HG03378 (cell line): Measurements from ENCODE around the gene PTPRM.
"Not testable (repeated sequence)": the region's sequence is repeated elsewhere in the genome, so short reads cannot be mapped to it uniquely, and the experiment has no call there.

Source experiments
- ATAC-seq: cut with Tn5 transposase; IDR thresholded peaks from one replicate; pipeline ENCODE4 v1.9.1; 2021; ENCODE audit warnings: mild to moderate bottlenecking, moderate library complexity; ENCODE audit not compliant: unreplicated experiment

PTPRM gene

GRCh38 chr18:7721532-7721931, 154.4 kb downstream of the PTPRM start:
- ATAC-seq = no peak

- no peak for ATAC-seq
Measured at GRCh38 chr18:7722955-7723354, 155.8 kb downstream of the PTPRM start.

DNA sequence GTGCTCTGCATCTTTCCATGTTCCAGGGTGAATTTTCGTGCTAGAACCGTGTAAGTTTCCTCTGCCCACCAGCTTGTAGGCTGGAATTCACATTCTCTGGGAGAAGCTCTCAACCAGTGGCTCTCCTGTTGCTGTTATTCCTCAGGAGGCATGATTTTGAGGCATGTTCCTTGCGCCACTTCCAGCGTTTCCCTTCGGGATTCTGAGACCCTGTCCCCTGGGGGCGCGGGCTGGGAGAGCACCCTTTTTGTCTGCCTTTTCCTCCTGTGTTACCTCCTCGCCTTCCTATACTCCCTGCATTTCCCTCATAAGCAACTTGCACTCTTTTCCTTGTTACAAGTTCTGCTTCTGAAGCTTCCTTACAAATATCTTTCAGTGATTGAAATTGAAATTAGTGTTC, 156.4 kb downstream of the PTPRM start:
- ATAC-seq = no peak

DNA sequence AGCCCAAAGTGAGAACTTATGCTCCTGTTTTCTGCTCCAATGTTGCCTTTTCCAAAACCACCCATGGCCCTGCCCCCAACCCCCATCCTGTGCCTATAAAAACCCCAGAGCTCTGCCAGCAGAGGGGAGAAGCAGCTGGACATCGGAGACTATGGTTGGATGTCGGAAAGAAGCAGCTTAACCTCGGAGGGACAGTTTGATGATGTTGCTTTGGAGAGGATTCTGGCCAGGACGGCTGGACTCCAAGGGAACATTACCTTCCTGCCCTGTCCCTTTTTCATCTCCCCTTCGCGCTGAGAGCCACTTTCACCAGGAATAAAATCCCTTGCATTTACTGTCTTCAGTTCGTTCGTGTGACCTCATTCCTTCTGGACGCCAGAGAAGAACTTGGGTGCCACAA, 158.4 kb downstream of the PTPRM start:
- ATAC-seq = no peak

- no peak for ATAC-seq
Measured at GRCh38 chr18:7725897-7726296, 158.8 kb downstream of the PTPRM start.

DNA sequence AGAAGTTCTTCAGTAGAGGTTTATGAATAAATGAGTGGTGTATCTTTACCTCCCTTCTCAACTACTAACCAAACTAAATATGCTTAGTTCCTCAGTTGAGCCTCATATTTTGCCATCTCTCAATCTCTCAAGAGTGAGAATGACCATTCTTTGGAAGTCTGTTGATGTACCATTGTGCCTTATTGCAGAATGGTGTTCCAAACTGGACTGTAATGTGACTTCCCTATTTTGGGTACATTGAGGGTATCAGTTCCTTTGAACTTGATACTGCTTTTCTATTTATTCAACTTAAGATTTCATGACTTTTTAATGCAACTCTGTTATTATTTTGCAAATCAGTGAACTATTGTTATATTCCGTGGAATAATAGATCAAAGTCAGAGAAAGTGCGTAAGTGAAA, 159.4 kb downstream of the PTPRM start:
- no peak for ATAC-seq

- no peak for ATAC-seq
Measured at GRCh38 chr18:7727361-7728076, 160.4 kb downstream of the PTPRM start.

- no peak for ATAC-seq
Measured at GRCh38 chr18:7728297-7728696, 161.2 kb downstream of the PTPRM start.

DNA sequence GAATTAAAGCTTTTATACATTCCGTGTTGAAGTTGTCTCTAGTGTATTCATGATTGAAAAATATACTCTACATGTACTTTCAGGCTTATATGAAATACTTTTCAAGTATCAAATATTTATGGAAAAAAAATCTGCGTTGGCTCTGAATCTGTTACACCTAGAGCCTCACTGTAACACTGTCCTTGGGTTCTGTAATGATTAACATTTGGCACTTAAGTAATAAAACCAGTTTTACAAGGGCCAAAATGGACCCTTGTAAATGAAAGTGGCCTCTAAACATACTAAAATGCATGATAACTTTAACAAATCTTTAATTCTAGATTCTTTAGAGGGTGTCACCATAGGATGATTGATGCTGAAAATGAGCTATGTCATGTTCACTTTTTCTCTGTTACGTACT, 162.8 kb downstream of the PTPRM start:
- ATAC-seq = no peak

- ATAC-seq = no peak
Measured at GRCh38 chr18:7730682-7731081, 163.6 kb downstream of the PTPRM start.

DNA sequence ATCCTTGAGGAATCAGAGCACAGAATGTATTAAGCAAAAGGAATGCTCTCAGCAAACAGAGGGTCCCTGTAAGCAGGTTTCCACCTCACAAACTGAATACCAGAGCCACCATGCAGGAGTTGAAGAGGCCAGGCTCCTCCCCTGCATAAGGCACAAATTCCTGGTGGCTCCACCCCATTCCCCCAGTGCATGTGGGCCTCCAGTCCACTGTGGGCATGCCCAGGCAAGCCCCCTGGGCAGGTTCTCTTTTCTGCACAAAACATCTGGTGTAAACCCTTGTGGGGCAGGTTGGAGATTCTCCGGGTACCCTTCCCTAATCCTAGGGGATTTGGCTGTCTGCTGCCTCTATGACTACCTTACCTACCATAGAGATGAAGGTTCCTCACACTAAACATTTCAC, 166.5 kb downstream of the PTPRM start:
- no peak for ATAC-seq

GRCh38 chr18:7735196-7735595, 168.1 kb downstream of the PTPRM start:
- no peak for ATAC-seq

DNA sequence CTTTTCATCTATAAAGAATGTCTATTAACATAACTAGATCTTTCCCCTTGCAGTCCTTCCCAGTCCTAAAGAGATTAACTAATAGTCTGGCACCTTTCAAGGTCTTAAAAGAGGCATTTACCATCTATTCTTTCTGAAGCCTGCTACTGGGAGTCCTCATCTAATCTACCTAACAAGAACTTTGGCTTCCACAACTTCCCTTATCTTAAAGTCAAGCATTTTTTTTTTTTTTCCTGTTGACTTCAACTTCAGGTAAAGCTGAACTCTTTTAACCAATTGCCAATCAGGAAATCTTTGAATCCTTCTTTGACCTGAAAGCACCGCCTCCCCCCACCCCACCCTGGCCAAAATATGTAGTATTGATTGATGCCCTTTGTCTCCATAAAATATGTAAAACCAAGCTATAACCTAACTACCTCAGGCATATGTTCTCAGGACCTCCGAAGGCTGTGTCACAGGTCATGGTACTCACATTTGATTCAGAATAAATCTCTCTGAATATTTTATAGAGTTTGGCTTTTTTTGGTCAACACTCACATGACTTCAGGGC, 168.6 kb downstream of the PTPRM start:
- no peak for ATAC-seq

DNA sequence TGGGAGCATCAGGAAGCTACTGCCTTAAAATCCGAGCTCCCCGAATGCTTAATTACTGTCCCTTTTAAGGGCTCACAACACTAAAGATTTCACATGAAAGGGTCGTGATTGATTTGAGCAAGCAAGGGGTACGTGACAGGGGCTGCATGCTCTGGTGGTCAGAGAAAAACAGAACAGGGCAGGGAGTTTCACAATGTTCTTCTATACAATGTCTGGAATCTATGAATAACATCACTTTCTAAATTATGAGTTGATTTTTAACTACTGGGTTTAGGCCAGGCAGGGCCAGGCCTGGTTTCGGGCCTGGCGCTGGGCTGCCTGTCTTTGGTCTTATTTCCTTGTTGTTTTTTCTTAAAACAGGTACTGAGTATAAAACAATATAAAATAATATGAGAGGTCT, 169.4 kb downstream of the PTPRM start:
- ATAC-seq = not testable (repeated sequence)

- ATAC-seq = no peak
Measured at GRCh38 chr18:7737550-7737949, 170.4 kb downstream of the PTPRM start.

DNA sequence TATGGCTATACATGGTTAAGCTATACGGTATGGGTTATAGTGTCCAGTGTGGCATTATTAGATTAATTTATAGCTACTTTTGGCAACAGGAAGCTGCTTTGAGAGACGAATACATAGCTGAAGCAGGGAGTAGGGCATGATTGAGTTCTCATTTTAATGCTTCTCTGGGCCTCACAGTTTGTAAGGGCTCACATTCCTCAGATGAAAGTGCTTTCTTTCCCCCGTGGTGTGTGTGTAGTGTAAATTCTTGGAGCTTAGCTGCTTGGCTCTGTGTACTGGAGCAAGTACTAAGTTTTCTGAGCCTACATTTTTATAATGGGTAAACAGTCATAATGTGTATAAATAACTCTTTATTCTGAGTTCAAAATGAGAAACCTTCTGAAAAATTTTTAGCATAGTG, 173.7 kb downstream of the PTPRM start:
- ATAC-seq = no peak

GRCh38 chr18:7741640-7742039, 174.5 kb downstream of the PTPRM start:
- no peak for ATAC-seq

GRCh38 chr18:7742224-7742623, 175.1 kb downstream of the PTPRM start:
- ATAC-seq = no peak

GRCh38 chr18:7743256-7743655, 176.1 kb downstream of the PTPRM start:
- ATAC-seq = no peak

DNA sequence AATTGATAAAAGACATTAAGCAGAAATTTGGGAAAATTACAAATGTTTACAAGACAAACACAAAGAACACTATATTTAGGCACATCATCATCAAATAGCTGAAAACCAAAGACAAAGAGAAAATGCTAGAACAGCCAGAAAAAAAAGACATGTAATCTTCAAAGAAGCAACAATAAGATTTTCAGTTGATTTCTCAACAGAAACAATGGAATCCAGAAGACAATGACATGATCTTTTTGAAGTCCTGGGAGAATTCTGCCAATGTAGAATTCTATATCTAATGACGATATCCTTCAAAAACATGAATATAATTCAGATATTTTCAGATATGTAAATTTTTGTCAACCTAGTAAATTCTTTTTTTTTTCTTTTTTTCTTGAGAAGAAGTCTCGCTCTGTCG, 179.0 kb downstream of the PTPRM start:
- ATAC-seq = no peak

DNA sequence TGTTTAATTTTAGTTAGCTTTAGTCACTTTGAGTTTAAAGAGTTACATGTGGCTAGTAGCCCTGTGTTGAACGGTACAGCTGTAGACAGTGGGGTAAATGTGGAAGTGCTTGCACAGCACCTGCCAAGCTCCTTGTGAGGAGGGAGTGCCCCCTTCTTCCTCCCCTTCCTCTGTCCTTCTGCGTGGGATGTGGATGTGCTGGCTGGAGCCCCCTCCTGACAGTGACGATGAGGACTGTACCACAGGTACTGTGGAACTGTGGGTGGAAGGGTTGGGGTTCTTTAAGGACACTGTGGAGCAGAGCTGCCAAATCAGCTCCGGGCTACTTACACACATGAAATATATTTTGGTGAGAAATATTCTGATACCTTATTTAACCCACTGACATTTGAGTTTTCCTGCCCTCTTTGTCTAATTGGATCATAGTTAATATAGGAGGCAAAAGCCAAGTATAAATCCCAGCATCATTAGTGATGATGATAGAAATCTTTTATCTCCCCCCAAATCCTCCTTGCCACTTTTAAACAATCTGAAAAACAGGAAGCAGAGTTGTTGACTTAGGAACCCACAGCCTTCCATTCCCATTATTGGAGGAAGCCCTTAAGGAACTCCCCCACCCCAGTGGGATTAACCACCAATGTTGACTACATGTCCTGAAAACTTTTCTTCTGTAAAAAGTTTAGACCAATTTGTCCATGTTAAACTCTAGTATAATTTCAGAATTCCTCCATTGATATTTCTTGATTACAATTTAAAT, 181.3 kb downstream of the PTPRM start:
- no peak for ATAC-seq

GRCh38 chr18:7749008-7749405, 181.9 kb downstream of the PTPRM start:
- no peak for ATAC-seq
